K562 (cell line): ENCODE measurements around the gene NT5DC4. TPM values are rescaled to one million over a fixed set of nuclear protein-coding genes. Genes with fewer than 3 reads are reported as not detected.

ENCODE experiments used
- ARID3A ChIP-seq: IDR thresholded peaks from 2 replicates; pipeline ENCODE4 v1.6.1; 2012; ENCODE audit warnings: low read depth, low read length, improper control_type of control experiment, borderline replicate concordance
- CREM ChIP-seq: IDR thresholded peaks from 2 replicates; pipeline ENCODE4 v1.6.1; 2014; ENCODE audit warnings: antibody characterized with exemption, low read depth
- CXXC5 ChIP-seq: fragments of 250-450 bp; sonication (Bioruptor Pico); IDR thresholded peaks from 2 replicates; pipeline ENCODE4 v1.8.0; 2022; ENCODE audit warnings: inconsistent platforms, mild to moderate bottlenecking, moderate library complexity
- E2F4 ChIP-seq: sonication (generic); formaldehyde crosslinking; IDR thresholded peaks from 2 replicates; pipeline ENCODE4 v1.8.0; 2022; ENCODE audit warnings: mild to moderate bottlenecking, low read depth, missing genetic modification reagents
- E2F6 ChIP-seq, 2 experiments: IDR thresholded peaks; 2 replicates each; pipeline ENCODE4 v1.6.1; 2011; ENCODE audit warnings: borderline replicate concordance in 1 of 2, control low read depth in 1 of 2, low read depth in 1 of 2, low read length in 1 of 2, mild to moderate bottlenecking in 1 of 2, mixed read lengths in 1 of 2, moderate library complexity in 1 of 2; ENCODE audit not compliant: insufficient read depth in 1 of 2, insufficient read length in 1 of 2, poor library complexity in 1 of 2, severe bottlenecking in 1 of 2; ENCODE audit errors: extremely low read depth in 1 of 2
- NCOA2 ChIP-seq, 2 experiments: fragments of 450-650 bp; IDR thresholded peaks; 2 replicates each; pipeline ENCODE4 v1.6.1; 2018; ENCODE audit warnings: mild to moderate bottlenecking in 2 of 2, moderate library complexity in 1 of 2; ENCODE audit not compliant: partially characterized antibody in 2 of 2
- NFYB ChIP-seq: IDR thresholded peaks from 2 replicates; pipeline ENCODE4 v1.6.1; 2011; ENCODE audit warnings: mild to moderate bottlenecking, moderate library complexity; ENCODE audit not compliant: insufficient read length; ENCODE audit errors: extremely low read depth
- RBFOX2 ChIP-seq: fragments of 200-400 bp; formaldehyde crosslinking; IDR thresholded peaks from 2 replicates; pipeline ENCODE4 v1.6.1; 2017; ENCODE audit warnings: low read depth, mild to moderate bottlenecking, low read length, moderate library complexity
- SMAD3 ChIP-seq: fragments of 450-650 bp; formaldehyde crosslinking; conservative IDR thresholded peaks from 2 replicates; pipeline ENCODE4 v1.4.0; 2020; ENCODE audit warnings: mild to moderate bottlenecking
- ZBTB9 ChIP-seq: fragments of 450-650 bp; formaldehyde crosslinking; IDR thresholded peaks from 2 replicates; pipeline ENCODE4 v1.4.0; 2020; ENCODE audit warnings: mild to moderate bottlenecking, moderate library complexity
- ZNF444 ChIP-seq: fragments of 250-450 bp; sonication (Bioruptor Pico); IDR thresholded peaks from 2 replicates; pipeline ENCODE4 v1.4.0; 2020; ENCODE audit warnings: mild to moderate bottlenecking, moderate library complexity
- polyA plus RNA-seq, 8 experiments: library from polyadenylated mRNA; depleted of rRNA in 4 of 8; stranded (reverse) in 5 of 8; unstranded in 3 of 8; fragments of >200 nt; fragmentation: Nextera tagmentation in 2 of 8; fragmentation: Illumina TruSeq in 1 of 8; extraction: Ambion mirVana in 2 of 8; extraction: Trizol in 1 of 8; gene quantifications; 2 replicates each; pipeline versions ENCODE4 v1.2.1 to v1.2.3, GENCODE V29; 2011 to 2014; ENCODE audit warnings: inconsistent platforms in 1 of 8, missing spikeins in 1 of 8
- total RNA-seq, 7 experiments: library from RNA; depleted of rRNA in 6 of 7; stranded (reverse); fragments of >200 nt in 6 of 7; fragmentation: Illumina TruSeq in 2 of 7; extraction: Trizol in 2 of 7; gene quantifications; 2 replicates each; pipeline versions ENCODE4 v1.2.1 to v1.2.3, GENCODE V29; 2011 to 2021; ENCODE audit warnings: low replicate concordance in 1 of 7
- TF ChIP-seq, protein P1 (sequence below): fragments of 250-450 bp; sonication (Bioruptor Pico); IDR thresholded peaks from 2 replicates; pipeline ENCODE4 v1.4.0; 2020; ENCODE audit warnings: mild to moderate bottlenecking
- TF ChIP-seq, protein P2 (sequence below): sonication (generic); formaldehyde crosslinking; IDR thresholded peaks from 2 replicates; pipeline ENCODE4 v1.8.0; 2022; ENCODE audit warnings: missing genetic modification reagents, mild to moderate bottlenecking, moderate library complexity, borderline replicate concordance
- TF ChIP-seq, protein P3 (sequence below): fragments of 450-650 bp; IDR thresholded peaks from 2 replicates; pipeline ENCODE4 v1.6.1; 2016; ENCODE audit warnings: borderline replicate concordance

The NT5DC4 gene
- total and polyA plus RNA-seq, 9 of the 15 experiments (the other 6 are each of a cell fraction or from before 2014, with no cell fraction given): 0.44 to 6.9 (median 2.5) TPM

DNA sequence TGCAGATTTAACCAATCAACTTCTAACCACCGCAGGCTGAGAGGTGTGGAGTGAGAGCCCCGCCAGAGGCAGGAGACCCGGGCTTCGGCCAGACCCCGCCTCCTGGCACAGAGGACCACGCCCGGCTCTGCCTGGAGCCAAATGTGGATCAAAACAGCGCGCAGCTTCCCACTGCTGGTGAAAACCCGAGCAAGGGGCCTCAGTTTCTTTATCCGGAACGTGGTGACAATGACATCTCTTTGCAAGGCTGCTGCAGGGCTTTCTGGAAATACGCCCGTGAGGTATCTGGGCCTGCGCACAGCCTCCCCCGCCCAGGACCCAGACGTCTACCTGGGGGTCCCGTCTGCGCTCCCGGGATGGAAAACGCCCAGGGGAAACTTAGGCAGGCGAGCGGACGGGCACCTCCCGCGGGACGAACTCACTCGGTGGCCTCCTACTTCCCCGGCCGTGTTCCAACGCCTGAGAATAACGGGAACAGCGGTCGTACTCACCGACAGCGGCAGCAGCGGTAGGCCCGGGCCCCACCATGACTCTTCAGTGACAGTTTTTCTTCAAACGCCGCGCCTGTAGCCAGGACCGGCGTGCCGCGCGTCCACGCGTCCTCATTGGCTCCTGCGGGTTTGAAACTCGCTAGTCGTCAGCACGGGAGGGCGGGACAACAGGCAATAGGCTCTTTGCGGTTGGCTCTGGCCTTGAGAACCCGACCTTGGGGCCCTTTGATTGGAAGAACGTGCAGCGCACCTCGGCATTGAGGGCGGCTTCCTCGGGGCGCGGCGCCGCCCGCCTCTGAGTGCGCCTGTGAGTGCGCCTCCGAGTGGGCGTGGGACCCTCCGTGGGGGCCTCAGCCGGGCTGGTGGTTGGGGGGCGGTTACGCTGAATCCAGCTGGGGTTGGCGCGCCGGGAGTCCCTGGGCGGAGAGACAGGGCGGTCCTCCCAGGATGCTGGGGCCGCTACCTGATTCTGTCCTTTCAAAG lies 43.5 kb downstream of the NT5DC4 start, which contains the start of gene CKAP2L (continued):
- TF ChIP-seq E2F6 (IDR thresholded peaks at IDR 0.05; ENCODE audit: borderline replicate concordance in 1 of 2, extremely low read depth in 1 of 2, insufficient read depth in 1 of 2, insufficient read length in 1 of 2, low read depth in 1 of 2, low read length in 1 of 2, poor library complexity in 1 of 2, severe bottlenecking in 1 of 2) (peak; percentile 14 to 62), ARID3A (peak; percentile 3; the same call in 1 of the 2 replicates), ZNF444 (CRISPR knock-in tag) (no peak), NCOA2 (IDR thresholded peaks at IDR 0.05; ENCODE audit: partially characterized antibody in 2 of 2) (no peak), CXXC5 (CRISPR knock-in tag) (peak; percentile 96), NFYB (peak; percentile 89), CREM (peak; percentile 94), ZBTB9 (no peak), E2F4 (CRISPR knock-in tag) (peak; percentile 98), SMAD3 (CRISPR knock-in tag) (no peak), RBFOX2 (peak; percentile 96)
- TF ChIP-seq, protein P1, sequence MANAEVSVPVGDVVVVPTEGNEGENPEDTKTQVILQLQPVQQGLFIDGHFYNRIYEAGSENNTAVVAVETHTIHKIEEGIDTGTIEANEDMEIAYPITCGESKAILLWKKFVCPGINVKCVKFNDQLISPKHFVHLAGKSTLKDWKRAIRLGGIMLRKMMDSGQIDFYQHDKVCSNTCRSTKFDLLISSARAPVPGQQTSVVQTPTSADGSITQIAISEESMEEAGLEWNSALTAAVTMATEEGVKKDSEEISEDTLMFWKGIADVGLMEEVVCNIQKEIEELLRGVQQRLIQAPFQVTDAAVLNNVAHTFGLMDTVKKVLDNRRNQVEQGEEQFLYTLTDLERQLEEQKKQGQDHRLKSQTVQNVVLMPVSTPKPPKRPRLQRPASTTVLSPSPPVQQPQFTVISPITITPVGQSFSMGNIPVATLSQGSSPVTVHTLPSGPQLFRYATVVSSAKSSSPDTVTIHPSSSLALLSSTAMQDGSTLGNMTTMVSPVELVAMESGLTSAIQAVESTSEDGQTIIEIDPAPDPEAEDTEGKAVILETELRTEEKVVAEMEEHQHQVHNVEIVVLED (CRISPR knock-in tag): peak; percentile 76
- TF ChIP-seq, protein P2, sequence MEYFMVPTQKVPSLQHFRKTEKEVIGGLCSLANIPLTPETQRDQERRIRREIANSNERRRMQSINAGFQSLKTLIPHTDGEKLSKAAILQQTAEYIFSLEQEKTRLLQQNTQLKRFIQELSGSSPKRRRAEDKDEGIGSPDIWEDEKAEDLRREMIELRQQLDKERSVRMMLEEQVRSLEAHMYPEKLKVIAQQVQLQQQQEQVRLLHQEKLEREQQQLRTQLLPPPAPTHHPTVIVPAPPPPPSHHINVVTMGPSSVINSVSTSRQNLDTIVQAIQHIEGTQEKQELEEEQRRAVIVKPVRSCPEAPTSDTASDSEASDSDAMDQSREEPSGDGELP: peak; percentile 93
- TF ChIP-seq, protein P3, sequence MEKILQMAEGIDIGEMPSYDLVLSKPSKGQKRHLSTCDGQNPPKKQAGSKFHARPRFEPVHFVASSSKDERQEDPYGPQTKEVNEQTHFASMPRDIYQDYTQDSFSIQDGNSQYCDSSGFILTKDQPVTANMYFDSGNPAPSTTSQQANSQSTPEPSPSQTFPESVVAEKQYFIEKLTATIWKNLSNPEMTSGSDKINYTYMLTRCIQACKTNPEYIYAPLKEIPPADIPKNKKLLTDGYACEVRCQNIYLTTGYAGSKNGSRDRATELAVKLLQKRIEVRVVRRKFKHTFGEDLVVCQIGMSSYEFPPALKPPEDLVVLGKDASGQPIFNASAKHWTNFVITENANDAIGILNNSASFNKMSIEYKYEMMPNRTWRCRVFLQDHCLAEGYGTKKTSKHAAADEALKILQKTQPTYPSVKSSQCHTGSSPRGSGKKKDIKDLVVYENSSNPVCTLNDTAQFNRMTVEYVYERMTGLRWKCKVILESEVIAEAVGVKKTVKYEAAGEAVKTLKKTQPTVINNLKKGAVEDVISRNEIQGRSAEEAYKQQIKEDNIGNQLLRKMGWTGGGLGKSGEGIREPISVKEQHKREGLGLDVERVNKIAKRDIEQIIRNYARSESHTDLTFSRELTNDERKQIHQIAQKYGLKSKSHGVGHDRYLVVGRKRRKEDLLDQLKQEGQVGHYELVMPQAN: peak; percentile 96
